Cardiac fibroblast (primary cell): ENCODE data around the gene APOD.

Experiments used
- DNase-seq, 2 donors: peaks; one replicate each; pipeline versions ENCODE4 v3.0.0 to v3.0.0-alpha.2; 2010; ENCODE audit warnings: low read depth in 2 of 2
- H3K4me3 ChIP-seq, 2 donors: replicated peaks in 1 of 2; 1 replicate in 1 of 2; 2 replicates in 1 of 2; pipeline ENCODE4 v1.5.1; 2011; ENCODE audit warnings: low read depth in 2 of 2, low read length in 2 of 2, mild to moderate bottlenecking in 2 of 2, moderate library complexity in 1 of 2
- TF ChIP-seq, protein P1 (sequence below): IDR thresholded peaks from one replicate; pipeline ENCODE4 v1.5.1; 2011; ENCODE audit warnings: low read depth, mild to moderate bottlenecking, low read length, inconsistent platforms

The APOD gene

DNA sequence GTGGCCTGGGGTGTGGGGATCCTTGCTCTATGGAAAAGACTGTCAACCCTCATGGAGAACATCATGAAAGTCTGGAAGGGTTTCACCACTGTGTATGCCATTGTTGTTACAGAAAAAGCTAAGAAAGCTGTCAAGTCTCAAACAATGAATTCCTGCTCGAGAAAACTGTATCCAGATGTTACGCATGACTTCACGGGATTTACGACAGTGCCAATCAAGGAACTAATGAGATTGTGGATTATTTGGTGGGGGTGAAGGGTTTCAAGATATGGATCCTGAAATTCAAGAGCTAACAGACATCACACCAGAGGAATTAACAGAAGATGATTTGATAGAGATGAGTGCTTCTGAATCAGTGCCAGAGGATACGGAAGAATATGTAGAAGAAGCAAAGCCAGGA lies 48.4 kb downstream of the APOD start:
- no peak for DNase-seq
- TF ChIP-seq, protein P1, sequence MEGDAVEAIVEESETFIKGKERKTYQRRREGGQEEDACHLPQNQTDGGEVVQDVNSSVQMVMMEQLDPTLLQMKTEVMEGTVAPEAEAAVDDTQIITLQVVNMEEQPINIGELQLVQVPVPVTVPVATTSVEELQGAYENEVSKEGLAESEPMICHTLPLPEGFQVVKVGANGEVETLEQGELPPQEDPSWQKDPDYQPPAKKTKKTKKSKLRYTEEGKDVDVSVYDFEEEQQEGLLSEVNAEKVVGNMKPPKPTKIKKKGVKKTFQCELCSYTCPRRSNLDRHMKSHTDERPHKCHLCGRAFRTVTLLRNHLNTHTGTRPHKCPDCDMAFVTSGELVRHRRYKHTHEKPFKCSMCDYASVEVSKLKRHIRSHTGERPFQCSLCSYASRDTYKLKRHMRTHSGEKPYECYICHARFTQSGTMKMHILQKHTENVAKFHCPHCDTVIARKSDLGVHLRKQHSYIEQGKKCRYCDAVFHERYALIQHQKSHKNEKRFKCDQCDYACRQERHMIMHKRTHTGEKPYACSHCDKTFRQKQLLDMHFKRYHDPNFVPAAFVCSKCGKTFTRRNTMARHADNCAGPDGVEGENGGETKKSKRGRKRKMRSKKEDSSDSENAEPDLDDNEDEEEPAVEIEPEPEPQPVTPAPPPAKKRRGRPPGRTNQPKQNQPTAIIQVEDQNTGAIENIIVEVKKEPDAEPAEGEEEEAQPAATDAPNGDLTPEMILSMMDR: no peak
- no peak overlapping the region for H3K4me3 ChIP-seq

DNA sequence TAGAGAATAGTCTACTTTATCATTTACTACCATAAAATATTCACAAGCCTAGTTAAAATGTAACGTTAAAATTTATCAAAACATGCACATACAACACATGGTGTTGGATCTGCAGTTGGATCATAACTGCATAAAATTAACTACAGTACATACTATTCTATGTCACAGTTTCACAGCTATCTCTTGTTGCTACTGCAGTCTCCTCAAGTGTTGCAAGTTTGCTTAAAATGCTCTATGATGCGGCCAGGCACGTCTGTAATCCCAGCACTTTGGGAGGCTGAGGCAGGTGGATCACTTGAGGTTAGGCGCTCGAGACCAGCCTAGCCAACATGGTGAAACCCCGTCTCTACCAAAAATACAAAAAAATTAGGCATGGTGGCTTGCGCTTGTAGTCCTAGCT lies 50.9 kb downstream of the APOD start:
- no peak overlapping the region for H3K4me3 ChIP-seq
- no peak for DNase-seq
- TF ChIP-seq, protein P1: no peak

DNA sequence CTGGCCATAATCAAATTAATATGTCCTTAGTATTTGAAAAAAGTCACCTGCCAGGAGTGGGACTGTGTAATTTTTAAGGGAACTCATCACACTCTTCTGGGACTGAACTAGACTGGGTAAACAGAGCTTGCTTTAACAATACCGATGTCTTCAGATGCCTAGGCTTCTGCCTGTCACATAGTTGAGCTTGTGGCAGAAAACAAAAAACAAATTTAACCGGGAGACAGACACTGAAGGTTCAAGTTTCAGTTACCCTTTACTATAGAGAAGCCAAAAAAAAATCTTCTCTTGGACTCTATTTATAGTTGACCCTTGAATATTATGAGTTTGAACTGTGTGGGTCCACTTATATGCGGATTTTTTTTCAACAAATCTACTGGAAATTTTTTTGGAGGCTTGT lies 51.4 kb downstream of the APOD start:
- H3K4me3 ChIP-seq: no peak overlapping the region
- DNase-seq: no peak
- TF ChIP-seq, protein P1: no peak

DNA sequence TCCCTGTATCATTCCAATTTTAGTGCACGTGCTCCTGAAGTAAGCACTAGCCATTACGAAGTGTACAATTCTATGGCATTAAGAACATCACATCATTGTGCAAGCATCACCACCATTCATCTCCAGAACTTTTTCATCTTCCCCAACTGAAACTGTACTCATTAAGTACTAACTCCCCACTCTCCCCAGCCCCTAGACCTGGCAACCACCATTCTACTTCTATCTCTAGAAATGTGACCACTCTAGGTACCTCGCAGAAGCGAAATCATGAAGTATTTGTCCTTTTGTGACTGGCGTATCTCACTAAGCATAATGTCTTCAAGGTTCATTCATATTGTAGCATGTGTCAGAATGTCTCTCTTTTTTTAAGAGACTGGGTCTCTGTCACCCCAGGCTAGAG lies 52.1 kb downstream of the APOD start:
- TF ChIP-seq, protein P1: no peak

DNA sequence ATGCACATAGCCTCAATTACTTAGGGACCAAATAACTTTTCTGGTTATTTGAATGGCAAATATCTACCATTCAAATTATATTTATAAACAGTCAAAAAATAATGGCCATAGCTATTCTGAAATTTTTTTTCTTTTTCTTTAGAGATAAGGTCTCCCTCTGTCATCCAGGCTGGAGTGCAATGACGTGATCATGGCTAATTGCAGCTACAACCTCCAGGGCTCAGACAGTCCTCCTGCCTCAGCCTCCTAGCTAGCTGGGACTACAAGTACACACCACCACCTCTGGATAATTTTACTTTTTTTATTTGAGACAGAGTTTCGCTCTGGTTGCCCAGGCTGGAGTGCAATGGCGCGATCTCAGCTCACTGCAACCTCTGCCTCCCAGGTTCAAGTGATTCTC lies 57.2 kb downstream of the APOD start:
- H3K4me3 ChIP-seq: no peak overlapping the region
- TF ChIP-seq, protein P1: no peak
- no peak for DNase-seq

More for the DNA sequence above, 52.1 kb downstream of the APOD start:
- no peak for DNase-seq
- H3K4me3 ChIP-seq: no peak overlapping the region

DNA sequence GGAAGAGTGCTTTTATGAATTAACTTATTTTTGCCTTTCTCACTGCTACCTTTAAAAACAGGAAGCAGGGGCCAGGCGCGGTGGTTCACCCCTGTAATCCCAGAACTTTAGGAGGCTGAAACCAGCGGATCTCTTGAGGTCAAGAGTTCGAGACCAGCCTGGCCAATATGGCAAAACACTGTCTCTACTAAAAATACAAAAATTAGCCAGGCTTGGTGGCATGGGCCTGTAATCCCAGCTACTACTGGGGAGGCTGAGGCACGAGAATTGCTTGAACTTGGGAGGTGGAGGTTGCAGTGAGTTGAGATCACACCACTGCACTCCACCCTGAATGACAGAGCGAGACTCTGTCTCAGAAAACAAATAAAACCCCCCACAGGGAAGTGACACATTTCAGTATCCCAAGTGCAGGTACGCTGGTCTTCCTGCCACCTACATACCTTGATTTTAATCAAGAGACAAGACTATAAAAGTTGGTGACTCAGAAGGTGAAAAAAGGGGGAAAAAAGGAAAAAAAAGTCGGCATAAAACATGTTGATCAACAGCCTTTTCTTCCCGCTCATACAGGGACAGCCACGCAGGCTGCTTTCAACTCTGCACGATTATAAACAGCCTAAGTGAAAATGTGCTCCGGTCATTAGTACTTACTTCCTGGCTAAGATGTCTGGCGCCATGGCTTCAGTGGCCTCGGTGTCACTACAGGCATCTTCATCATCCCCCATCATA lies 59.4 kb downstream of the APOD start:
- DNase-seq: no peak
- TF ChIP-seq, protein P1: no peak
- H3K4me3 ChIP-seq: no peak overlapping the region
